A549 treated with DMSO at 1 μM for 4 hours (cell line): ENCODE measurements around the gene FOXJ2. TPM values are rescaled to one million over a fixed set of nuclear protein-coding genes. Genes with fewer than 3 reads are reported as not detected.

Experiments
- total RNA-seq: library from RNA; stranded (reverse); fragments of 200-300 nt; extraction: Qiagen RNA extraction; gene quantifications from 5 replicates; pipeline ENCODE4 v1.2.3, GENCODE V29; 2022; ENCODE audit warnings: low read depth

FOXJ2 gene
- total RNA-seq: 8.3 to 11.4 TPM (median 10.5 TPM) in 5 replicates

GRCh38 chr12:8032242-8033152 is at the start of gene FOXJ2:
TSS of gene FOXJ2 (plus strand) at chr12:8032716. CDS start at chr12:8039833, 7,117 bp downstream.

GRCh38 chr12:8065991-8066594 is 33.6 kb downstream of the FOXJ2 start, which contains the start of gene C3AR1:
TSS of gene C3AR1 (minus strand) at chr12:8066359. CDS start at chr12:8060185, 6,174 bp downstream.

Other genes starting within 250 kb of the FOXJ2 start
- gene NANOG, start 243.3 kb upstream of the FOXJ2 start, total RNA-seq: not detected in 5 replicates
- gene SLC2A14, start 159.8 kb upstream of the FOXJ2 start, total RNA-seq: 0.05 to 0.34 TPM in 2 of 5 replicates, not detected in the others
- 3.2 to 6.0 TPM (median 5.7 TPM) in 5 replicates for gene SLC2A3, start 96.5 kb upstream of the FOXJ2 start, total RNA-seq
- gene C3AR1, start 33.6 kb downstream of the FOXJ2 start, total RNA-seq: not detected in 5 replicates
- gene NECAP1, start 49.6 kb downstream of the FOXJ2 start, total RNA-seq: 13.8 to 16.2 TPM (median 14.7 TPM) in 5 replicates
- gene CLEC4A, start 90.9 kb downstream of the FOXJ2 start, total RNA-seq: 0.12 to 0.37 TPM (median 0.19 TPM) in 3 of 5 replicates, not detected in the others
- gene ZNF705A, start 124.3 kb downstream of the FOXJ2 start, total RNA-seq: not detected in 5 replicates
- gene FAM90A1, start 194.9 kb downstream of the FOXJ2 start, total RNA-seq: 0.03 to 0.14 TPM (median 0.12 TPM) in 5 replicates